MM.1S (cell line): ENCODE measurements around the gene ADGRD2.

Experiments
- DNase-seq: peaks from one replicate; pipeline ENCODE4 v3.0.0-alpha.2; 2015
- H2AFZ ChIP-seq: fragments of 300-600 bp; sonication (generic); 2 replicates; pipeline ENCODE4 v1.6.0; 2016; ENCODE audit warnings: antibody characterized with exemption, low read length
- H3F3A ChIP-seq: fragments of 300-600 bp; sonication (generic); 2 replicates; pipeline ENCODE4 v1.6.1; 2016; ENCODE audit warnings: mild to moderate bottlenecking, antibody characterized with exemption, low read length, moderate library complexity, mixed read lengths; ENCODE audit not compliant: insufficient read depth
- H3K27ac ChIP-seq: fragments of 300-600 bp; sonication (generic); 2 replicates; pipeline ENCODE4 v1.5.1; 2016; ENCODE audit warnings: mild to moderate bottlenecking, low read length
- H3K27me3 ChIP-seq: fragments of 300-600 bp; sonication (generic); replicated peaks from 2 replicates; pipeline ENCODE4 v1.6.0; 2016; ENCODE audit warnings: low read length; ENCODE audit not compliant: insufficient read depth
- H3K36me3 ChIP-seq: fragments of 300-600 bp; sonication (generic); replicated peaks from 2 replicates; pipeline ENCODE4 v1.6.1; 2016; ENCODE audit warnings: mild to moderate bottlenecking, low read length, mixed read lengths; ENCODE audit not compliant: insufficient read depth
- H3K4me1 ChIP-seq: fragments of 300-600 bp; sonication (generic); 2 replicates; pipeline ENCODE4 v1.6.1; 2016; ENCODE audit warnings: low read length, mixed read lengths
- H3K4me2 ChIP-seq: fragments of 300-600 bp; sonication (generic); 2 replicates; pipeline ENCODE4 v1.6.0; 2016; ENCODE audit warnings: low read depth, low read length
- H3K4me3 ChIP-seq: fragments of 300-600 bp; sonication (generic); 2 replicates; pipeline ENCODE4 v1.5.1; 2016; ENCODE audit warnings: low read length, mixed read lengths
- H3K79me2 ChIP-seq: fragments of 300-600 bp; sonication (generic); 2 replicates; pipeline ENCODE4 v1.6.1; 2016; ENCODE audit warnings: mixed run types, low read length, mixed read lengths
- H3K9ac ChIP-seq: fragments of 300-600 bp; sonication (generic); 2 replicates; pipeline ENCODE4 v1.6.1; 2016; ENCODE audit warnings: low read length, mixed read lengths
- H3K9me2 ChIP-seq: fragments of 300-600 bp; sonication (generic); replicated peaks from 2 replicates; pipeline ENCODE4 v1.6.1; 2016; ENCODE audit warnings: mild to moderate bottlenecking, low read length, mixed read lengths; ENCODE audit not compliant: insufficient read depth
- H3K9me3 ChIP-seq: fragments of 300-600 bp; sonication (generic); replicated peaks from 2 replicates; pipeline ENCODE4 v1.6.1; 2016; ENCODE audit warnings: mild to moderate bottlenecking, low read length, mixed read lengths; ENCODE audit not compliant: insufficient read depth
- H4K20me1 ChIP-seq: fragments of 300-600 bp; sonication (generic); 2 replicates; pipeline ENCODE4 v1.6.1; 2016; ENCODE audit warnings: mild to moderate bottlenecking, low read length, moderate library complexity, mixed read lengths; ENCODE audit not compliant: insufficient read depth
- EZH2 ChIP-seq: fragments of 300-600 bp; sonication (generic); optimal IDR thresholded peaks from 2 replicates; pipeline ENCODE3; 2017; ENCODE audit warnings: low read depth, mild to moderate bottlenecking, antibody characterized with exemption, low read length, mixed read lengths
- EZH2phosphoT487 ChIP-seq: fragments of 300-600 bp; sonication (generic); IDR thresholded peaks from 2 replicates; pipeline ENCODE4 v1.6.1; 2018; ENCODE audit warnings: antibody characterized with exemption, low read length
- TF ChIP-seq, protein P1 (sequence below): fragments of 300-600 bp; sonication (generic); IDR thresholded peaks from 2 replicates; pipeline ENCODE4 v1.5.1; 2016; ENCODE audit warnings: antibody characterized with exemption, low read length, mixed read lengths

The ADGRD2 gene, protein sequence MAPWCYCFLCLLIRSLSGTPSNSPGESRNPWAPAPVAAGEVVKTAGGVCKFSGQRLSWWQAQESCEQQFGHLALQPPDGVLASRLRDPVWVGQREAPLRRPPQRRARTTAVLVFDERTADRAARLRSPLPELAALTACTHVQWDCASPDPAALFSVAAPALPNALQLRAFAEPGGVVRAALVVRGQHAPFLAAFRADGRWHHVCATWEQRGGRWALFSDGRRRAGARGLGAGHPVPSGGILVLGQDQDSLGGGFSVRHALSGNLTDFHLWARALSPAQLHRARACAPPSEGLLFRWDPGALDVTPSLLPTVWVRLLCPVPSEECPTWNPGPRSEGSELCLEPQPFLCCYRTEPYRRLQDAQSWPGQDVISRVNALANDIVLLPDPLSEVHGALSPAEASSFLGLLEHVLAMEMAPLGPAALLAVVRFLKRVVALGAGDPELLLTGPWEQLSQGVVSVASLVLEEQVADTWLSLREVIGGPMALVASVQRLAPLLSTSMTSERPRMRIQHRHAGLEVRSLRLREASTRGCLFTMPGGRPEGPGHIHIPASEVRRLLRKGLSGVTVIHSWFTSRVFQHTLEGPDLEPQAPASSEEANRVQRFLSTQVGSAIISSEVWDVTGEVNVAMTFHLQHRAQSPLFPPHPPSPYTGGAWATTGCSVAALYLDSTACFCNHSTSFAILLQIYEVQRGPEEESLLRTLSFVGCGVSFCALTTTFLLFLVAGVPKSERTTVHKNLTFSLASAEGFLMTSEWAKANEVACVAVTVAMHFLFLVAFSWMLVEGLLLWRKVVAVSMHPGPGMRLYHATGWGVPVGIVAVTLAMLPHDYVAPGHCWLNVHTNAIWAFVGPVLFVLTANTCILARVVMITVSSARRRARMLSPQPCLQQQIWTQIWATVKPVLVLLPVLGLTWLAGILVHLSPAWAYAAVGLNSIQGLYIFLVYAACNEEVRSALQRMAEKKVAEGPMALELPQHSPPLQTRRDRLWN

DNA sequence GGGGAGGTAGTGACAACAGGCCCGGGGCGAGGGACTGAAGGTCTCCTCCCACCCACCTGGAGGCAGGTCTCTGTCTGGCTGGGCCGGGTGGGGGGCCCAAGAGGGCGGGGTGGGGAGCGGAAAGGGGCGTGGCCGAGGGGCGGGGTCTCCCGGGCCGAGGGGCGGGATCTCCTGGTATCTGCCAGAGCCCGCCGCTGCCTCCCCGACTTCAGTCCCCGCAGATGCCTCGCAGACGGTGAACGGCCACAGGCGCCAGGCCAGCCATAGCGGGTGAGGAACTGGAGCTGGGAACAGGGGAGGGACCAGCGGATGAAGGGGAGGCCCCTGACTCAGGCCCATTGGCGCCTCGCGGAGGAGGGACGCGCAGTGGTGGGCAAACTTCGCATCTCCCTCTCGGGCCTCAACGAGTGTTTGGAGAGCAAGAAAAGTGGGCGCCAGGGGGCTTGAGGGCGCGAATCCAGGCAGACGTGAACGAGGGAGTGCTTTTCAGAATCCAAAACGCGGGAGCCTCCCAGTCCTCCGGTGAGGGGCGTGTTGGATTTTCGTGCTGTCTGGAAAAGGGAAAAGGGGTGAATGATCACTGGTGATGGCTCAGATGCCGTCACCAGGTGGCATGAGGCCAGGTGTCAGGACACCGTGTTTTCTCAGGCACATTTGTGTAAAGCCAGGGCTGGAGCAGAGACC is at the start of gene ADGRD2:
TSS of gene ADGRD2 (plus strand) at position 211 of the 684 bp plus-strand sequence. CDS start 1,216 bp downstream, outside the sequence.
- no peak for DNase-seq
- Histone ChIP-seq H3K9ac (no peak within 1 kb of the TSS), H3K9me2 (no peaks in the 10 kb centered on the region), H4K20me1 (no peaks in the 10 kb centered on the region), H2AFZ (no peak within 1 kb of the TSS), H3F3A (no peaks in the 10 kb centered on the region), H3K27me3 (peaks cover 21% of the 10 kb centered on the region), H3K4me2 (no peak within 1 kb of the TSS), H3K4me3 (no peak within 1 kb of the TSS), H3K9me3 (no peaks in the 10 kb centered on the region), H3K4me1 (no peaks in the 10 kb centered on the region), H3K79me2 (no peaks in the 10 kb centered on the region), H3K27ac (no peak within 1 kb of the TSS), H3K36me3 (no peaks in the 10 kb centered on the region)
- TF ChIP-seq EZH2phosphoT487 (no peak), EZH2 (no peak)
- TF ChIP-seq, protein P1, sequence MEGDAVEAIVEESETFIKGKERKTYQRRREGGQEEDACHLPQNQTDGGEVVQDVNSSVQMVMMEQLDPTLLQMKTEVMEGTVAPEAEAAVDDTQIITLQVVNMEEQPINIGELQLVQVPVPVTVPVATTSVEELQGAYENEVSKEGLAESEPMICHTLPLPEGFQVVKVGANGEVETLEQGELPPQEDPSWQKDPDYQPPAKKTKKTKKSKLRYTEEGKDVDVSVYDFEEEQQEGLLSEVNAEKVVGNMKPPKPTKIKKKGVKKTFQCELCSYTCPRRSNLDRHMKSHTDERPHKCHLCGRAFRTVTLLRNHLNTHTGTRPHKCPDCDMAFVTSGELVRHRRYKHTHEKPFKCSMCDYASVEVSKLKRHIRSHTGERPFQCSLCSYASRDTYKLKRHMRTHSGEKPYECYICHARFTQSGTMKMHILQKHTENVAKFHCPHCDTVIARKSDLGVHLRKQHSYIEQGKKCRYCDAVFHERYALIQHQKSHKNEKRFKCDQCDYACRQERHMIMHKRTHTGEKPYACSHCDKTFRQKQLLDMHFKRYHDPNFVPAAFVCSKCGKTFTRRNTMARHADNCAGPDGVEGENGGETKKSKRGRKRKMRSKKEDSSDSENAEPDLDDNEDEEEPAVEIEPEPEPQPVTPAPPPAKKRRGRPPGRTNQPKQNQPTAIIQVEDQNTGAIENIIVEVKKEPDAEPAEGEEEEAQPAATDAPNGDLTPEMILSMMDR: no peak

DNA sequence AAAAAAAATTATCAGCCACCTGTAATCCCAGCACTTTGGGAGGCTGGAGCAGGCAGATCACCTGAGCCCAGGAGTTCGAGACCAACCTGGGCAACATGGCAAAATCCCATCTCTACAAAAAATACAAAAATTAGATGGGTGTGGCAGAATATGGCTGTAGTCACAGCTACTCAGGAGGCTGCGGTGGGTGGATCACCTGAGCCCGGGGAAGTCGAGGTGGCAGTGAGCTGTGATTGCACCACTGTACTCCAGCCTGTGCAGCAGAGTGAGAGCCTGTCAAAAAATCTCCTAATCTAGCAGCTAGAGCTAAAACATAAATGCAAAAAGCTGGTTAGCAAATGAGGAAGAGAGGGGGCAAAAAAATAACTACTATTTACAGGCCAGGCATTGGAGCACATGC is 47.0 kb upstream of the ADGRD2 start:
- TF ChIP-seq EZH2phosphoT487: no peak
- TF ChIP-seq, protein P1: no peak
- no peak for TF ChIP-seq EZH2
- no peak for DNase-seq
- Histone ChIP-seq H3K4me2 (no peak overlapping the region), H4K20me1 (peaks cover 19% of the 10 kb centered on the region; the same call in 1 of the 2 replicates), H3K9ac (no peak overlapping the region), H3K27ac (no peak overlapping the region), H3K9me3 (no peaks in the 10 kb centered on the region), H3F3A (no peaks in the 10 kb centered on the region), H3K9me2 (no peaks in the 10 kb centered on the region), H3K4me1 (no peaks in the 10 kb centered on the region), H3K36me3 (peaks cover 9% of the 10 kb centered on the region; the same call in 1 of the 2 replicates), H3K27me3 (no peaks in the 10 kb centered on the region), H2AFZ (no peak overlapping the region), H3K4me3 (no peak overlapping the region), H3K79me2 (peaks cover 92% of the 10 kb centered on the region)

DNA sequence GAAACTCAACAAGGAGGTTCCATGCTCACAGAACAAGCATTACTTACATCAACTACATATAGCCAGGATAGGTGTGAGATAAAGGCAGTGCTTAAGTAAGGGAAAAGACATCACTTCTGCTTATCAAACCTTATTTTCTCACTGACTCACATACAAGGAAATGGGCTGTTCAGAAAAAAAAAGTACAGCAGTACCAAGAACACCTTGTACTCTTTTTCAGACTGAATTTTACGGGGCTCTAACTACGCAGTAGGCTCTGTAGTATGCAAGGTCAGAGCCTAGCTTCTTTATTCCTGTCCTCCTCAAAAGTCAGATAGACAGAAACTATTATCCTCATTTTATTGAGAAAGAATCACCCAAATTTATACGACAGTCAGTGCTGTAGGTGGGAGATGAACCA is 40.8 kb upstream of the ADGRD2 start:
- Histone ChIP-seq H3K4me2 (no peak overlapping the region), H3K27me3 (no peaks in the 10 kb centered on the region)

More for the DNA sequence above, 40.8 kb upstream of the ADGRD2 start:
- no peaks in the 10 kb centered on the region for H3F3A ChIP-seq
- H3K4me1 ChIP-seq: peaks cover 5% of the 10 kb centered on the region
- H3K9me2 ChIP-seq: no peaks in the 10 kb centered on the region
- H3K27ac ChIP-seq: no peak overlapping the region
- H3K79me2 ChIP-seq: peaks cover 91% of the 10 kb centered on the region
- no peak for DNase-seq
- H3K9ac ChIP-seq: no peak overlapping the region
- H3K9me3 ChIP-seq: no peaks in the 10 kb centered on the region
- TF ChIP-seq EZH2phosphoT487 (no peak), EZH2 (no peak)
- TF ChIP-seq, protein P1: no peak
- H3K4me3 ChIP-seq: no peak overlapping the region
- H3K36me3 ChIP-seq: peaks cover 36% of the 10 kb centered on the region
- peaks cover 10% of the 10 kb centered on the region; the same call in 1 of the 2 replicates for H4K20me1 ChIP-seq
- no peak overlapping the region for H2AFZ ChIP-seq
